ENCODE data around the gene YAP1.

Gene YAP1

DNA sequence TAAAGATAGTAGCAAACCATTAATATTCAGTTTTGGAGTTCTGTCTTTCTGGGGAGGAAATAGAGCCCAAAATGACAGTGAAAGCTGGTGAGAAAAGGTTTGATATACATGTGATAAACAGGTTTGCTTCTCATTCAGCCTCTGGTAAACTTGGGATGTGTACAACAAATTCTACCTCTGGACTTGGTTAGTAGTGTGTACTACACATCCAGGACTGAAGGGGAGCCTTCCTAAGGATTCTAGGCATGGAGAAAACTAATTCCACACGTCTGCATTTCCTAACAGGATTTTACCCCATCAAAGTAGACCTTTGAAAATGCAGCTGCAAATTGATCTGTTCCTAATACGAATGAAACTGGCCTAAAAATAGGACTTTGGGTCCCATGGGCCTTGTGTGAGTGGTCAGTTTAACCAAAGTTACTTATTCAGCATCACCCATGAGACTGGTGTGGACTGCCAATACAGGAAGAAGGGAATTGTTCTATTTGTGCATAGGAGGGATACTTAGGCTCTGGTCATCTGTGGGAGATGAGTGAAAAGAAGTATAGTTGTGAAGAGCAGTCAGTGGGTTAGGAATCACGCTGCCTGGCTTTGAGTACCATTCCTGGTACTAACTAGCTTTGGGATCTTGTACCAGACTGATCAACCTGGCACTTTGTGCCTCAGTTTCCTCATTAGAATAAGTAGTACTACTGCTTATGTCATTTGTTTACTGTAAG, 74.2 kb downstream of the YAP1 start:
- Histone ChIP-seq H4K20me1 (ENCODE audit: insufficient read depth, low read length) (no peaks in the 10 kb centered on the region), H3K4me2 (ENCODE audit: low read depth, low read length) (no peak overlapping the region), H3K9me3 (replicated peaks; ENCODE audit: insufficient read depth, low read length) (no peaks in the 10 kb centered on the region), H3K9ac (ENCODE audit: low read length) (no peak overlapping the region), H2AFZ (ENCODE audit: low read length) (no peak overlapping the region), H3K79me2 (ENCODE audit: low read length) (no peaks in the 10 kb centered on the region), H3K27ac (ENCODE audit: low read length) (no peak overlapping the region), H3K4me1 (ENCODE audit: low read length) (no peaks in the 10 kb centered on the region), H3K27me3 (replicated peaks; ENCODE audit: insufficient read depth, low read length) (no peaks in the 10 kb centered on the region), H3K4me3 (ENCODE audit: low read length) (no peak overlapping the region), H3K9me2 (replicated peaks; ENCODE audit: insufficient read depth, low read length) (no peaks in the 10 kb centered on the region), H3K36me3 (replicated peaks; ENCODE audit: insufficient read depth, low read length) (no peaks in the 10 kb centered on the region), H3F3A (ENCODE audit: insufficient read depth, low read length) (no peaks in the 10 kb centered on the region)
- TF ChIP-seq EZH2phosphoT487 (IDR thresholded peaks at IDR 0.05; ENCODE audit: low read length), result no peak
- TF ChIP-seq, protein P1, sequence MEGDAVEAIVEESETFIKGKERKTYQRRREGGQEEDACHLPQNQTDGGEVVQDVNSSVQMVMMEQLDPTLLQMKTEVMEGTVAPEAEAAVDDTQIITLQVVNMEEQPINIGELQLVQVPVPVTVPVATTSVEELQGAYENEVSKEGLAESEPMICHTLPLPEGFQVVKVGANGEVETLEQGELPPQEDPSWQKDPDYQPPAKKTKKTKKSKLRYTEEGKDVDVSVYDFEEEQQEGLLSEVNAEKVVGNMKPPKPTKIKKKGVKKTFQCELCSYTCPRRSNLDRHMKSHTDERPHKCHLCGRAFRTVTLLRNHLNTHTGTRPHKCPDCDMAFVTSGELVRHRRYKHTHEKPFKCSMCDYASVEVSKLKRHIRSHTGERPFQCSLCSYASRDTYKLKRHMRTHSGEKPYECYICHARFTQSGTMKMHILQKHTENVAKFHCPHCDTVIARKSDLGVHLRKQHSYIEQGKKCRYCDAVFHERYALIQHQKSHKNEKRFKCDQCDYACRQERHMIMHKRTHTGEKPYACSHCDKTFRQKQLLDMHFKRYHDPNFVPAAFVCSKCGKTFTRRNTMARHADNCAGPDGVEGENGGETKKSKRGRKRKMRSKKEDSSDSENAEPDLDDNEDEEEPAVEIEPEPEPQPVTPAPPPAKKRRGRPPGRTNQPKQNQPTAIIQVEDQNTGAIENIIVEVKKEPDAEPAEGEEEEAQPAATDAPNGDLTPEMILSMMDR (IDR thresholded peaks at IDR 0.05; ENCODE audit: low read length), result no peak
- no peak for TF ChIP-seq EZH2 (optimal IDR thresholded peaks at IDR 0.05; ENCODE audit: low read depth, low read length)
- no peak for DNase-seq

DNA sequence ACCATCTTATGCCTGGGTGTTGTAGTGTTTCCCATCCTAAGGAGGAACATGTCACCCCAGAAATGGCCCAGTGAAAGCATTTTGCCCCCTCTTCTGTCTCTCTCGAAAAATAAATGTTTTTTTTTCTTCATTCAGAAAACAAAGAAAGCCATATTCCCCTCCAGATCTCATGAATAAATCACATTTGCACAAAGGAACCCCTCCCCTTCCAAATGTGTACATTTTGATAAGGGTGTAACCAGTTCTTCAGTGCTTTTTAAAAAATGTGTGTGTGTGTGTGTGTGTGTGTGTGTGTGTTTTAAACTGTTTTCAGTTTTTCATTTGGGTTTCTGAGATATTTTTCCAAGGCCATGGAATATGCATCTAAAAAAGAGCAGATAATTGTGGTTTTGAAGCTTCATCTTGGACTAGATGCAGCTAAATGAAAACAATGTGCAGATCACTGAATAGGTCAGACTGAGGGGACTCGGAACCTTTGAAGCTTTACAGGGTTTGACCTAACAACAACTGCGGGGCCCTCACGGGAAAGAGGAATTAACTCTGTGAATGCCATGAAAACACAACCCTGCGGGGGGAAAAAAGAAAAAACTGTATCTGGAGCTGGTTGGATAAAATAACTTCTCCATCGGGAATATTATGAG, 76.4 kb downstream of the YAP1 start:
- Histone ChIP-seq H3K9ac (ENCODE audit: low read length) (no peak overlapping the region), H3K36me3 (replicated peaks; ENCODE audit: insufficient read depth, low read length) (no peaks in the 10 kb centered on the region), H3K9me3 (replicated peaks; ENCODE audit: insufficient read depth, low read length) (no peaks in the 10 kb centered on the region), H3K9me2 (replicated peaks; ENCODE audit: insufficient read depth, low read length) (no peaks in the 10 kb centered on the region), H3K4me1 (ENCODE audit: low read length) (no peaks in the 10 kb centered on the region), H2AFZ (ENCODE audit: low read length) (no peak overlapping the region), H3F3A (ENCODE audit: insufficient read depth, low read length) (no peaks in the 10 kb centered on the region), H4K20me1 (ENCODE audit: insufficient read depth, low read length) (no peaks in the 10 kb centered on the region), H3K27me3 (replicated peaks; ENCODE audit: insufficient read depth, low read length) (no peaks in the 10 kb centered on the region), H3K4me3 (ENCODE audit: low read length) (no peak overlapping the region), H3K79me2 (ENCODE audit: low read length) (no peaks in the 10 kb centered on the region), H3K4me2 (ENCODE audit: low read depth, low read length) (no peak overlapping the region), H3K27ac (ENCODE audit: low read length) (no peak overlapping the region)
- no peak for DNase-seq
- TF ChIP-seq EZH2 (optimal IDR thresholded peaks at IDR 0.05; ENCODE audit: low read depth, low read length) (no peak), EZH2phosphoT487 (IDR thresholded peaks at IDR 0.05; ENCODE audit: low read length) (no peak)
- TF ChIP-seq, protein P1 (IDR thresholded peaks at IDR 0.05; ENCODE audit: low read length), result no peak

DNA sequence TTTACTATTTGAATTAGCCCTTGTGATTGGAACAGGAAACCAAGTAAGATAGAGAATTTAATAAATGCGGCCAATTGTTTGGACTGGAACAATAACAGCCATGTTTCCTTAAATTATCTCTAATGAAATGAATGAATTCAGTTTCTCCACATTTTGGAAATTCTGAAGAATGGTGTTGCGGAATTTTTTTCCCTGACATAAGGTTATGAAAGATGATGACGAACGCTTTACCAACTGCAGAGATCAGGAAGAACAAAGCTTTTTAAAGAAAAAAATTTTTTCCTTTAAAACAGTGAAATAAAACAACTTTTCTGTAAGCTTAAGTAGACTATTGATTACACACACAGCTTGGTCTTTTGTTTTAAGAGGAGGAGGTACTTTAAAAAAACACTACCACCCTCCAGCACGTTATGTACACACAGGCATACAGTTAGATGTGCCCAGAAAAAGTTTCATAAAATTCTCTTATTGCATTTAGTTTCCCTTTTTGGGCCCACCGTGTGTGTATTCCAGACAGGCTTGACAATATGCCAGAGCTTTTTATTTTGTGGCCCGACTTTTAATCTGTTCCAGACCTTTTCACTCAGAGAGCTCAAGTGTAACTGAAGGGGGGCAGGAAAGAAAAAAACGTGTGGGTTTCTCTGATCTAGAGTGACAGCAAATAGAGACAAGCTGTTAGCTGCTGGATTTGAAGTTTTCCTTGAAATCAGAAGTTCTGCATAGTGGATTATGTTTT, 77.3 kb downstream of the YAP1 start:
- Histone ChIP-seq H3K27ac (ENCODE audit: low read length) (no peak overlapping the region), H3F3A (ENCODE audit: insufficient read depth, low read length) (no peaks in the 10 kb centered on the region), H3K9me3 (replicated peaks; ENCODE audit: insufficient read depth, low read length) (no peaks in the 10 kb centered on the region), H3K4me2 (ENCODE audit: low read depth, low read length) (no peak overlapping the region), H3K9ac (ENCODE audit: low read length) (no peak overlapping the region), H4K20me1 (ENCODE audit: insufficient read depth, low read length) (no peaks in the 10 kb centered on the region), H3K36me3 (replicated peaks; ENCODE audit: insufficient read depth, low read length) (no peaks in the 10 kb centered on the region), H3K27me3 (replicated peaks; ENCODE audit: insufficient read depth, low read length) (no peaks in the 10 kb centered on the region), H3K4me1 (ENCODE audit: low read length) (no peaks in the 10 kb centered on the region), H3K79me2 (ENCODE audit: low read length) (no peaks in the 10 kb centered on the region), H2AFZ (ENCODE audit: low read length) (no peak overlapping the region), H3K9me2 (replicated peaks; ENCODE audit: insufficient read depth, low read length) (no peaks in the 10 kb centered on the region), H3K4me3 (ENCODE audit: low read length) (no peak overlapping the region)
- DNase-seq, result no peak
- no peak for TF ChIP-seq EZH2 (optimal IDR thresholded peaks at IDR 0.05; ENCODE audit: low read depth, low read length)
- no peak for TF ChIP-seq EZH2phosphoT487 (IDR thresholded peaks at IDR 0.05; ENCODE audit: low read length)

Data from MM.1S (cell line).